ENCODE data around the gene EYS.

- TF ChIP-seq TAF1 (IDR thresholded peaks at IDR 0.05; ENCODE audit: borderline replicate concordance, insufficient read depth, low read length) (no peak), FOXP2 (optimal IDR thresholded peaks at IDR 0.05; ENCODE audit: borderline replicate concordance, extremely low read depth, extremely low read length, insufficient read depth) (no peak), REST (IDR thresholded peaks at IDR 0.05; ENCODE audit: insufficient read depth in 1 of 2, low read depth in 2 of 2, low read length in 2 of 2) (no peak)
Measured at GRCh38 chr6:64123761-64124633, 1583.0 kb downstream of the EYS start.
